GM12875 (cell line): ENCODE results near the gene VSTM5.

Experiments
- H3K4me3 ChIP-seq: one replicate; pipeline ENCODE4 v1.5.1; 2011; ENCODE audit warnings: low read depth, low read length, control low read depth
- TF ChIP-seq, protein P1 (sequence below): IDR thresholded peaks from 2 replicates; pipeline ENCODE4 v1.5.1; 2011; ENCODE audit warnings: low read depth, mild to moderate bottlenecking, control low read depth, inconsistent platforms, low read length, moderate library complexity, borderline replicate concordance; ENCODE audit not compliant: insufficient read depth

VSTM5 gene

DNA sequence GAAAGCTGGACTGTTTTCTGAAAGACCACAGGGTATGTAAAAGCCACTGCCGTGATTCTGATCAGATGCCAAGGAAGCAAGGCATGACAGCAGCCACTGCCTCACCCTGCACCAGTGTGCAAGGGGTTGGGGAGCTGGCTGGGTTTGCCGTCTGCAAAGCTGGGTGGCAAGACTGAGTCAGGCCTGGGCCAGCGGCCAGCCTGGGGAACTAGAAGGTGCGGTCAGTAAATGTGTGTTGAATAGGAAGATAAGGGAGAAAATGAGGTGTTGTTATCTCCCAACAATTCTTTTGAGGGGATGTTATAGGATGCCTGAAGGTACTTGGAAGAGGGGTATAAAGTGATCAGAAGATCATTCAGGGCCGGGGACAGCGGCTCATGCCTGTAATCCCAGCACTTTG is 8.0 kb downstream of the VSTM5 start:
- H3K4me3 ChIP-seq, result no peak overlapping the region
- TF ChIP-seq, protein P1, sequence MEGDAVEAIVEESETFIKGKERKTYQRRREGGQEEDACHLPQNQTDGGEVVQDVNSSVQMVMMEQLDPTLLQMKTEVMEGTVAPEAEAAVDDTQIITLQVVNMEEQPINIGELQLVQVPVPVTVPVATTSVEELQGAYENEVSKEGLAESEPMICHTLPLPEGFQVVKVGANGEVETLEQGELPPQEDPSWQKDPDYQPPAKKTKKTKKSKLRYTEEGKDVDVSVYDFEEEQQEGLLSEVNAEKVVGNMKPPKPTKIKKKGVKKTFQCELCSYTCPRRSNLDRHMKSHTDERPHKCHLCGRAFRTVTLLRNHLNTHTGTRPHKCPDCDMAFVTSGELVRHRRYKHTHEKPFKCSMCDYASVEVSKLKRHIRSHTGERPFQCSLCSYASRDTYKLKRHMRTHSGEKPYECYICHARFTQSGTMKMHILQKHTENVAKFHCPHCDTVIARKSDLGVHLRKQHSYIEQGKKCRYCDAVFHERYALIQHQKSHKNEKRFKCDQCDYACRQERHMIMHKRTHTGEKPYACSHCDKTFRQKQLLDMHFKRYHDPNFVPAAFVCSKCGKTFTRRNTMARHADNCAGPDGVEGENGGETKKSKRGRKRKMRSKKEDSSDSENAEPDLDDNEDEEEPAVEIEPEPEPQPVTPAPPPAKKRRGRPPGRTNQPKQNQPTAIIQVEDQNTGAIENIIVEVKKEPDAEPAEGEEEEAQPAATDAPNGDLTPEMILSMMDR, result no peak

GRCh38 chr11:93842034-93842433 is 8.4 kb downstream of the VSTM5 start:
- no peak overlapping the region for H3K4me3 ChIP-seq
- TF ChIP-seq, protein P1, result no peak

- H3K4me3 ChIP-seq, result no peak overlapping the region
- TF ChIP-seq, protein P1, result no peak
These were observed 9.0 kb downstream of the VSTM5 start for GRCh38 chr11:93841446-93841845.

DNA sequence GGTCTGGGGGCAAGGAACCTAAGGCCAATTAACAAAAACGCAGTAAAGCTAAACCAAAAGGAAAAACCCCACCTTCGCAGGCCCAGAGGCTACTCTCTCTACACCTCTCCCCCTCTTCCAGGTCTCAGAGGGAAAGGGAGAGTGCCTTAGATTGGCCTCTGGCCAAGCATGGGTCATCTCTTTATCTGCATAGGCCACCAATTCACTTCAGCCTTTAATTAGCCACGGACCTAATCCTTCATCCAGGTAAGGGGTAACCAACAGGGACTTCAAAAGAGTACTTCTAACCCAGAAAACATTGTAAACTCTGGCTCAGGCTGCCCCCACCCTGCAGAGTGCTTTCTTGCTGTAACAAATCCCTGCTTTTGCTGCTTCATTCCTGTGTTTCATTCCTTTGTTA is 9.4 kb downstream of the VSTM5 start:
- H3K4me3 ChIP-seq, result no peak overlapping the region
- TF ChIP-seq, protein P1, result no peak

GRCh38 chr11:93840180-93840579 is 10.2 kb downstream of the VSTM5 start:
- TF ChIP-seq, protein P1, result no peak
- H3K4me3 ChIP-seq, result no peak overlapping the region

GRCh38 chr11:93838967-93839366 is 11.5 kb downstream of the VSTM5 start:
- H3K4me3 ChIP-seq, result no peak overlapping the region
- TF ChIP-seq, protein P1, result no peak

- TF ChIP-seq, protein P1, result no peak
- no peak overlapping the region for H3K4me3 ChIP-seq
These were observed 17.6 kb downstream of the VSTM5 start for GRCh38 chr11:93832780-93833179.
